ENCODE results near the gene TBC1D17. TPM values are rescaled to one million over a fixed set of nuclear protein-coding genes. Genes with fewer than 3 reads are reported as not detected.
"Not testable (repeated sequence)": the region's sequence is repeated elsewhere in the genome, so short reads cannot be mapped to it uniquely, and the experiment has no call there.

TBC1D17 gene
- total RNA-seq, 2 experiments from 2014 or later: 22.6 to 24.0 TPM

DNA sequence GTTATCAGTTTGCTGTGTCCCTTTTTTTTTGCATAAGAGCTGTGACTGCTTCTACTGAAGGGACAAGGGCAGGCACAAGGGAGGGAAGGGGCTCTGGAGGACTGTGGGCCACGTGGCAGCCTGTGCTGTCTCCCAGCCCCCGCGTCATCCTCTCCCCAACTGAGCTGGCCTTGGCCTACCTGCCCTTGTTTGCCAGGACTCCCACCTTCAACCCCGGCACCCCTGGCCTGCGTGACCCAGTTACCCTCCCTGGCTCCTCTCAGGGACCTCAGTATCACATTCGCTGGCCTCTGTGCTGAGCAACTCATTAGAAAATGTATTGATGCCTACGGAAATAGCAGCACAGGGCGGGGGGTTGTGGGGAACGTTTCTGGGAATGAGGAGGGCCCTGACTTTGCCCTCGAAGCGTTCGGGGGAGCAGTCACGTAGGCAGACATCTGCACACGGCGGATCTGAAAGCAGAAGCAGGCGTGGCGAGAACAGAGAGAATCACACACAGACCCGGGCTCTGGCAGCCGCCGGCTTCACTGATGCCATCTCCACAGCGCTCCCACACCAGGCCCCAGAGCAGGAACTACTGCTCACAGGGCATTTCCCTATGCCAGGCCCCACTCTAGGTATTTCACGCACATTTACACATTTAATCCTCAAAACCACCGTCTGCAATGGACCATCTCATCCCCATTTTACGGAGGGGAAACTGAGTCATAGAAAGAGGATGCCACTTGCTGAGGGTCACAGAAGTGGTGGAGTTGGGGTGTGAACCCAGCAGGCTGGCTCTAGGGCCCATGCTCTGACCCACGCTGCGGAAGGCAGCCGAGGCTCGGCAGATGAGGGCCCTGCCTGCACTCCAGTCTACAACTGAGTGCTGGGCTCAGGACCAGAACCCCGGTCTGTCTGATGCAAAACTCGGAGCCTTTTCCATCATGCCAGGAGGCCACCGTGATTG lies 45.8 kb downstream of the TBC1D17 start:
- no peaks in the 10 kb centered on the region for H3K9me3 Mint-ChIP-seq
- no peak overlapping the region for H3K27ac Mint-ChIP-seq
- H3K36me3 Mint-ChIP-seq: peaks cover 44% of the 10 kb centered on the region
- DNase-seq: no peak
- no peak overlapping the region for H3K4me3 Mint-ChIP-seq
- H3K27me3 Mint-ChIP-seq: no peaks in the 10 kb centered on the region
- peaks cover 35% of the 10 kb centered on the region for H3K4me1 Mint-ChIP-seq

DNA sequence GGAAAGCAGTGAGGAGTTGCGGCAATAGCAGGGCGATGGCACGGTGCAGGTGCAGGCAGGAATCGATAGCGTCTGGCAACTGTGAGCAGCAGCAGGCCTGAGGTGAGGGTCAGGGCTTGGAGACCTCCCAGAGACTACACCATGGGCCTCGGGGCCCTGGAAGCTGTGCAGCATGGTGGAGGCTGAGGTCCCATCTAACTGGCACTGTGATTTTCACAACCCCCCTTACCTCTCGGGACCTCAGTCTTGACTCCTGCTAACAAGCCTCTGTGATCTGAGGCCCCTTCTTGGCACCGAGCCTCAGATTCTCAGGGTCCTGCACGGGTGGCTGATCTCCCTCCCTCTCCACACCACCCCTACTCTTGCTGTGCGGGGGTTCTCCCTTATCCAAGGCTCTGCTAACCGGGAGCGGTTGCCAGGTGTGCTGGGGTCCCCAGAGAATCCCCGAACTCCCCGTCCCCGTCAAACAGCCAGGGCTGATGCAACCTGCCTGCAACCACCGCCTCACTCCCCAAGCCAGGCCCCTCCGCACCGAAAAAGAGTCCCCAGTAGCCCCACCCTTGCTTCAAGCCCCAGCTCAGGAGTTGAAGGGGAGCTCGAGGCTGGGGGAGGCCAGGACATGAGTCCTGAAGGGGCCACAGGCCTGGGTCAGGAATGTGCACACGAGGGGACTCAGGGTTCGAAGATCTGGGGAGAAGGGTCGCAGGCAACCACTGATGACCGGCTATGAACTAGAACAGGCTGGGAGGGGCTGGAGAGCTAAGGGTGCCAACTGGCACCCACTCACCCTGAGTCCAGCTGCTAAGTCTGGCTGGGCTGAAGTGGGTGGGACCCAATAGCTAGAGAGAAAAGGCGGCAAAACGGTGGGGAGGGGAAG lies 46.7 kb downstream of the TBC1D17 start:
- Mint-ChIP-seq H3K27ac (peak overlapping the region; percentile 38), H3K4me3 (no peak overlapping the region), H3K27me3 (peaks cover 5% of the 10 kb centered on the region), H3K4me1 (peaks cover 37% of the 10 kb centered on the region), H3K36me3 (peaks cover 48% of the 10 kb centered on the region), H3K9me3 (no peaks in the 10 kb centered on the region)
- DNase-seq: no peak

DNA sequence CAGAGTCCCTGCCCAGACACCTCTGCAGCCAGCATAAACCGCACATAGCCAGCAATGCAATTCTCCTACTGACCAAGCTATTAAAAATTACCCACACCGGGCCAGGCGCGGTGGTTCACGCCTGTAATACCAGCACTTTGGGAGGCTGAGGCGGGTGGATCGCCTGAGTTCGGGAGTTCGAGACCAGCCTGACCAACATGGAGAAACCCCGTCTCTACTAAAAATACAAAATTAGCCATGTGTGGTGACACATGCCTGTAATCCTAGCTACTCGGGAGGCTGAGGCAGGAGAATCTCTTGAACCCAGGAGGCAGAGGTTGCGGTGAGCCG lies 47.3 kb downstream of the TBC1D17 start:
- Mint-ChIP-seq H3K27ac (peak overlapping the region; percentile 38), H3K4me1 (peaks cover 43% of the 10 kb centered on the region), H3K36me3 (peaks cover 51% of the 10 kb centered on the region)
- not testable (repeated sequence) for H3K9me3 Mint-ChIP-seq, H3K4me3 Mint-ChIP-seq, H3K27me3 Mint-ChIP-seq, DNase-seq

DNA sequence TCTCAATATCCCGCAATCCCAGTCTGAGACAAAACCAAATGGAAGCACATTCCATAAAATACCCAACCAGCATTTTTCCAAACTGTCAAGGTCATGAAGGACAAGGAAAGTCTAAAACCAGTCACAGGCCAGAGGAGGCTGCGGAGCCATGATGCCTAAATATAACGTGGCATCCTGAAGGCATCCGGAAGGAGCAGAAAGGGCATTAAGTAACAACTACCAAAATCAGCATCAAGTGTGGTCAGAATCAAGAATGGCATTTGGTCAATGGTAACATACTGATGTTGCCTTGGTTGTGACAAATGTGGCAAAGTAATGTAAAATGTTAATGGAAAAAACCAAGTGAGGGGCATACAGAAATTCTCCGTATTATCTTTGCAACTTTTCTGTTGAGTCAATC lies 48.0 kb downstream of the TBC1D17 start:
- no peak overlapping the region for H3K27ac Mint-ChIP-seq
- H3K36me3 Mint-ChIP-seq: peaks cover 52% of the 10 kb centered on the region
- no peak overlapping the region for H3K4me3 Mint-ChIP-seq
- DNase-seq: no peak
- peaks cover 5% of the 10 kb centered on the region for H3K9me3 Mint-ChIP-seq
- H3K4me1 Mint-ChIP-seq: peaks cover 47% of the 10 kb centered on the region
- peaks cover 10% of the 10 kb centered on the region for H3K27me3 Mint-ChIP-seq

GRCh38 chr19:49926515-49926914 lies 49.0 kb downstream of the TBC1D17 start:
- DNase-seq: no peak
- peaks cover 10% of the 10 kb centered on the region for H3K27me3 Mint-ChIP-seq
- H3K4me1 Mint-ChIP-seq: peaks cover 43% of the 10 kb centered on the region
- peaks cover 5% of the 10 kb centered on the region for H3K9me3 Mint-ChIP-seq
- H3K27ac Mint-ChIP-seq: no peak overlapping the region
- H3K36me3 Mint-ChIP-seq: peaks cover 52% of the 10 kb centered on the region
- peak overlapping the region; percentile 52 for H3K4me3 Mint-ChIP-seq

DNA sequence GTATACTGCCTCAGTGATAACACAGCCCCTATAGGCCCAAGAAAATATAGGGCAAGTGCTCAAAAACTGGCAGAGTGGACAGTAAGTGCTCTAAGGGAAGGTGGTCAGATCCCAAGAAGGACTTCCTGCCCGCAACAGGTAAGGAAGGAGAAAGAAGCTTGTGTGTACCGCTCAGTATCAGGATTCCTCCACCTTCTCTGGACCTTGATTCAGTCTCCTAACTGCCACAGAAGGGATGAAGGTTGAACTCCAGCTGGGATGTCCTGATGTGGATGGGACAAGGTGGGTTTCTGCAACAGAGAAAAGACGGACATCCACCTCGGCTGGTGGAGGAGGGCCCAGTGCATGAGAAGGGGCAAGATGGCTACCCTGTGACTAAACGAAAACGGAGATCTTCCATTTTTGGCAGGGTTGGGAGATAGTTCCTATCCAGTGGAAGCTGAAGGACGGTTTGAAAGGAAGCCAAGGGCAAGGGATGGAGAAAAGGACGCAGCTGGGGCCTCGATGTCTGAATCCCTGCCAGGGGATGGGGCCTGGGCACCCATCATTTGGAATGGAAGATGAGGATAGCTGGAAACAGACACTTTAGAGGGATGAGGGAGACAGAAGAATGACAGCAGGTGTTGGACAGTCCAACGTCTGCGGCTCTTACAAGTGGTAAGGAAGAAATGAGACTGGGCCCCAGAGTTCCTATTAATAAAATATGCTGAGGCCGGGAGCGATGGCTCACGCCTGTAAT lies 50.2 kb downstream of the TBC1D17 start:
- Mint-ChIP-seq H3K4me3 (peak overlapping the region; percentile 97), H3K9me3 (peaks cover 5% of the 10 kb centered on the region), H3K36me3 (peaks cover 58% of the 10 kb centered on the region), H3K27ac (peak overlapping the region; percentile 99), H3K27me3 (peaks cover 10% of the 10 kb centered on the region), H3K4me1 (peaks cover 42% of the 10 kb centered on the region)
- DNase-seq: no peak

DNA sequence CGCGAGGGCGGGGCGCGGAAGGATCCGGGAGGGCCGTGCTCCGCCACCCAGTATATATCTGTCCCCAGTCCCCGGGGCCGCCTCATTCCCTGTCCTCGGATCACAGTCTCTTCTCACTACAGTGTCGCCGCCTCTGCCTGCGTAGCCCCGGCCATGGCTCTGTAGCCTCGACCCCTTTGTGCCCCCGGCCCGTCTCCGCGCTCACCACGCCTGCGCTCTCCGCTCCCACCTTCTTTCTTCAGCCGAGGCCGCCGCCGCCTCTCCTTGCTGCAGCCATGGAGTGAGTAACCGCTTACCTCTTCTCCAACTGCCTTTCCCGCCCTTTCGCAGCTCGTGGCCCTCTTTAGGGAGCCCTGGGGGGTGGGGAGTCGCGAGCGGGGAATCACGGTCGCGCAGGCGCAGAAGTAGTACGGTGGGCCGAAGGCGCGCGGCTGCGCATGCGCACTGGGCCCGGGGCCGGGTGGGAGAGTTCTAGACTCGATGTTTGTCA lies 51.7 kb downstream of the TBC1D17 start, which contains the start of the genes ATF5 and NUP62:
TSS of gene ATF5 (plus strand) at position 85 of the 490 bp plus-strand sequence. CDS start 1,646 bp downstream, outside the sequence.
TSS of gene NUP62 (minus strand) at position 384 of the 490 bp plus-strand sequence. CDS start 19,697 bp downstream, outside the sequence.
- peak; percentile 91 for DNase-seq
- H3K4me3 Mint-ChIP-seq: peak within 1 kb of the TSS; percentile 97
- H3K27me3 Mint-ChIP-seq: peaks cover 10% of the 10 kb centered on the region
- H3K9me3 Mint-ChIP-seq: peaks cover 5% of the 10 kb centered on the region
- H3K4me1 Mint-ChIP-seq: peaks cover 43% of the 10 kb centered on the region
- H3K27ac Mint-ChIP-seq: peak within 1 kb of the TSS; percentile 99
- peaks cover 63% of the 10 kb centered on the region for H3K36me3 Mint-ChIP-seq

GRCh38 chr19:49929611-49930482 lies 52.3 kb downstream of the TBC1D17 start:
- H3K27ac Mint-ChIP-seq: peak overlapping the region; percentile 99
- peaks cover 63% of the 10 kb centered on the region for H3K36me3 Mint-ChIP-seq

DNA sequence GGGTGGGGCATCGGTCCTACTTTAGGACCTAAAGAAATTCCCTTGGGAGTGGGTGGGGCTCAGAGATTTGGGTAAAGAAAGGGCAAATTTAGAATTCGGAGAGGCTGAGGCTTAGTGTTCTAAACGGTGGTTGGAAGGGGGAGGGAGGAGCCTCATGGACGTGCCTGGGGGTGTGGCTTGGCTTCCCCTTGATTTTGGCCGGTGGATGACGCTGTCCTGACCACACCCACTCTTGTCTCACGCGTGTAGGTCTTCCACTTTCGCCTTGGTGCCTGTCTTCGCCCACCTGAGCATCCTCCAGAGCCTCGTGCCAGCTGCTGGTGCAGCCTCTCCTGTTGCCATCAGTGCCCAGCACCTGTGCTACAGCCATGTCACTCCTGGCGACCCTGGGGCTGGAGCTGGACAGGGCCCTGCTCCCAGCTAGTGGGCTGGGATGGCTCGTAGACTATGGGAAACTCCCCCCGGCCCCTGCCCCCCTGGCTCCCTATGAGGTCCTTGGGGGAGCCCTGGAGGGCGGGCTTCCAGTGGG lies 53.0 kb downstream of the TBC1D17 start:
- Mint-ChIP-seq H3K27me3 (peaks cover 10% of the 10 kb centered on the region), H3K9me3 (peaks cover 5% of the 10 kb centered on the region), H3K4me1 (peaks cover 40% of the 10 kb centered on the region), H3K27ac (no peak overlapping the region), H3K36me3 (peaks cover 60% of the 10 kb centered on the region), H3K4me3 (peak overlapping the region; percentile 97)
- no peak for DNase-seq

More at GRCh38 chr19:49929611-49930482, 52.3 kb downstream of the TBC1D17 start:
- Mint-ChIP-seq H3K4me3 (peak overlapping the region; percentile 97), H3K4me1 (peaks cover 43% of the 10 kb centered on the region), H3K27me3 (peaks cover 10% of the 10 kb centered on the region), H3K9me3 (peaks cover 5% of the 10 kb centered on the region)
- peak; percentile 90 for DNase-seq

GRCh38 chr19:49931293-49932040 lies 54.0 kb downstream of the TBC1D17 start:
- no peak overlapping the region for H3K27ac Mint-ChIP-seq
- H3K27me3 Mint-ChIP-seq: peaks cover 10% of the 10 kb centered on the region
- no peak overlapping the region for H3K4me3 Mint-ChIP-seq
- peaks cover 37% of the 10 kb centered on the region for H3K4me1 Mint-ChIP-seq
- H3K9me3 Mint-ChIP-seq: peaks cover 5% of the 10 kb centered on the region
- no peak for DNase-seq
- peaks cover 55% of the 10 kb centered on the region for H3K36me3 Mint-ChIP-seq

- Mint-ChIP-seq H3K4me3 (no peak overlapping the region), H3K27me3 (peaks cover 10% of the 10 kb centered on the region), H3K36me3 (peaks cover 51% of the 10 kb centered on the region), H3K4me1 (peaks cover 36% of the 10 kb centered on the region), H3K9me3 (peaks cover 5% of the 10 kb centered on the region), H3K27ac (no peak overlapping the region)
- DNase-seq: no peak
Measured at GRCh38 chr19:49932041-49932451, 54.5 kb downstream of the TBC1D17 start.

GRCh38 chr19:49932731-49933131 lies 55.2 kb downstream of the TBC1D17 start:
- peaks cover 30% of the 10 kb centered on the region for H3K4me1 Mint-ChIP-seq
- peaks cover 10% of the 10 kb centered on the region for H3K27me3 Mint-ChIP-seq
- DNase-seq: peak; percentile 36
- peaks cover 5% of the 10 kb centered on the region for H3K9me3 Mint-ChIP-seq
- H3K27ac Mint-ChIP-seq: no peak overlapping the region
- H3K36me3 Mint-ChIP-seq: peaks cover 44% of the 10 kb centered on the region
- H3K4me3 Mint-ChIP-seq: peak overlapping the region; percentile 4

GRCh38 chr19:49933643-49934042 lies 56.1 kb downstream of the TBC1D17 start:
- Mint-ChIP-seq H3K27me3 (peaks cover 7% of the 10 kb centered on the region), H3K4me1 (peaks cover 28% of the 10 kb centered on the region), H3K9me3 (peaks cover 5% of the 10 kb centered on the region), H3K4me3 (no peak overlapping the region), H3K27ac (no peak overlapping the region), H3K36me3 (peaks cover 35% of the 10 kb centered on the region)
- DNase-seq: no peak

All from activated naive CD8-positive, alpha-beta T cell treated with anti-CD3 and anti-CD28 coated beads for 36 hours (primary cell).